ENCODE measurements around the gene CAMTA1. TPM values are rescaled to one million over a fixed set of nuclear protein-coding genes. Genes with fewer than 3 reads are reported as not detected.

Gene CAMTA1
- polyA plus RNA-seq, 3 donors: 82.3 to 84.7 (median 83.6) TPM

DNA sequence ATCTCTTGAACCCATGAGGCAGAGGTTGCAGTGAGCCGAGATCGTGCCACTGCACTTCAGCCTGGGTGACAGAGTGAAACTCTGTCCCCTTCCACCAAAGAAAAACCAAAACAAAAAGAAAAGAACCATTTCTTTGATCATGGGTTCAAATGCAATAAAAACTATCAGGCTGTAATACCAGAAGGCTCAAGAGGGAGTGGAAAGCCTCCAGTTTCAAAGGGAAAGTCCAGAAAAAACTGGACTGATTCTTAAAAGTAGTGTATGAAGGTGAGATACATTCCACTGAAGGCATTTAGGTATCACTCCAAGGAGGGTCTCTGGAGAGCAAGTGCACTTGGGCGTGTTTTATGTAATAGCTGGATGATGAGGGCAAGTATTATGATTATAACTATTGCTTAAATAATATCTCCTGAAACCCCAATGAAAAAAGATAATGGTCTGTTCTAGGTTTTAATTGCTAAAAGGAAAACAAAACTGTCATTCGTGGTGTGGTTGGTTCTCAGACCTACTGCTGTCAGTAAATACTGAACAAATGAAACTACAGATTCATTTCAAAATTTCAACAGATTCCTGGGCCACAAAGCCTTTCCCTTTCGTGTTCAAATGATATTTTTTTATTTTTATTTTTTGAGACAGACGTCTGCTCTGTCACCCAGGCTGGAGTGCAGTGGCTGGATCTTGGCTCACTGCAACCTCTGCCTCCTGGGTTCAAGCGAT, 6.0 kb upstream of the CAMTA1 start:
- no peak for DNase-seq (ENCODE audit: low read depth in 3 of 3, low spot score in 2 of 3)

DNA sequence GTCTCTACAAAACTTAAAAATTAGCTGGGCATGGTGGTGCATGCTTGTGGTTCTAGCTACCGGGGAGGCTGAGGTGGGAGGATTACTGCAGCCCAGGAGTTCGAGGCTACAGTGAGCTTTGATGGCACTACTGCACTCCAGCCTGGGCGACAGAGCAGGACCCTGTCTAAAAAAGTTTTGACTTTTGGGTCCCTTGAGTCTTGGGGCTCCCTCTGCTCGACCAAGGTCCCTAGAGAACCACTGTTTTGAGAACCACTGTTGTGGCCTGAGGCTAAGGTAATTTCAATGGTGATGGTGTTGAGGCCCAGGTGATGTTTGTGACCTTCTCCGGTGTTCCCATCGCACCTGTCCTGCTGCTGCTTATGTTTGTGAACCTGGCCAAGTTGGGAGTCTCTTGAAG, 3.1 kb upstream of the CAMTA1 start:
- no peak for DNase-seq (ENCODE audit: low read depth in 3 of 3, low spot score in 2 of 3)

GRCh38 chr1:6783221-6783620, 2.0 kb upstream of the CAMTA1 start:
- DNase-seq (ENCODE audit: low read depth in 3 of 3, low spot score in 2 of 3): no peak

GRCh38 chr1:6783936-6784559, 1.2 kb upstream of the CAMTA1 start:
- DNase-seq (ENCODE audit: low read depth in 3 of 3, low spot score in 2 of 3): no peak

- peak; percentile 99 to 100 (median 100) for DNase-seq (ENCODE audit: low read depth in 3 of 3, low spot score in 2 of 3)
Observed at GRCh38 chr1:6784560-6785317, 515 bp upstream of the CAMTA1 start.

DNA sequence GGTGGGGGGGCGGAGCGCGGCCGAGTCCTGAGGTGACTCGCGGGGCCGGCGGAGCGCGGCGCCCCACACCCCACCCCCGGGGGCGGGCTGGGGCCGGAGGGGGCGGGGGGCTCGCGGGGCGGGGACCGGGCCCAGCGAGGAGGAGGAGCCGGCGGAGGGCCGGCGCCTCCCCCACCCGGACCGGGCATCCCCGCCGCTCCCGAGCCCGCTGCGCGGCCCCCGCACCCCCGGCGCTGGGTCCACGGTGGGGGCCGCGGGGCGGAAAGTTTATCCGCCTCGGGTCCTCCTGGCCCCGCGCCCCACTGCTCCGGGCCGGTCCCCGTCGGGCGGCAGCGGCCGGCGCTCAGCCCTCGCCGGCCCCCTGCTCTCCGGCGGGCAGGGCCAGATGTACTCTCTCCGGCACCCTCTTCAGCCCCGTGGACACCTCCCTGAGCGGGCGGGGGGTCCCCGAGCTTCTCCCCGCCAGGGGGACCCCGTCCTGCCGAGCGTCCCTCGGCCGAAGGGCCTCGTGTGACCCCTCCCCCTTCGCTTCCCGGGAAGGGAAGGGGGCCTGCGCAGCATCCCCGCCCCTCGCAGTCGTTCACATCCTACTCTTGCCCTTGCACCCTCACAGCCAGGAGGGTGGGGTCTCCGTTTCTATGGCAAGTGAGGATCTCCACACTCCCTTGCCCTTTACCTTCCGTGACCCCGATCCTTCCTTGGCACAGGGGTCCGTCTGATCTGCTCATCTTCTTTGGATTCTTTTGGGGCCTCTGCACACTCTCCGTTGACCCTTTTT, 663 bp downstream of the CAMTA1 start:
- no peak for DNase-seq (ENCODE audit: low read depth in 3 of 3, low spot score in 2 of 3)

- no peak for DNase-seq (ENCODE audit: low read depth in 3 of 3, low spot score in 2 of 3)
Observed at GRCh38 chr1:6788946-6789345, 3.7 kb downstream of the CAMTA1 start.

GRCh38 chr1:6790146-6790545, 4.9 kb downstream of the CAMTA1 start:
- no peak for DNase-seq (ENCODE audit: low read depth in 3 of 3, low spot score in 2 of 3)

GRCh38 chr1:6794164-6794563, 8.9 kb downstream of the CAMTA1 start:
- no peak for DNase-seq (ENCODE audit: low read depth in 3 of 3, low spot score in 2 of 3)

- DNase-seq (ENCODE audit: low read depth in 3 of 3, low spot score in 2 of 3): no peak
Observed at GRCh38 chr1:6795203-6795602, 9.9 kb downstream of the CAMTA1 start.

DNA sequence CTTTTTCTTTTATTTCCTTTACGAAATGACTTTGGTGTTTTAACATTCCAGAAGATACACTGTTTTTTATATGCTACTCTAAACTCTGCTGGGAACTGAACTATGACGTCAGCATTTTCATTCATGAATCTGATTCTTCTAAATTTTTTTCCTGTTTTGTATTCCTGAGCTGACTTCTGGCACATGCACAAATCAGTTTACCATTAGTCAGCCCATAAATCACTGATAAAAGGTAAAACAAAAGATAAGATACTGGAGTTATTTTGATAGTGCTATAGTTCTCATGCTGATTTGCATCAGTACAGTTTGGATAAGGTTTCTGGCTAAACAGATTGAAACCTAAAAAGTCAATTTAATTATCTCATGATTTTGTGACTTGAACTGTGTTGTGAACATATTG, 10.4 kb downstream of the CAMTA1 start:
- no peak for DNase-seq (ENCODE audit: low read depth in 3 of 3, low spot score in 2 of 3)

DNA sequence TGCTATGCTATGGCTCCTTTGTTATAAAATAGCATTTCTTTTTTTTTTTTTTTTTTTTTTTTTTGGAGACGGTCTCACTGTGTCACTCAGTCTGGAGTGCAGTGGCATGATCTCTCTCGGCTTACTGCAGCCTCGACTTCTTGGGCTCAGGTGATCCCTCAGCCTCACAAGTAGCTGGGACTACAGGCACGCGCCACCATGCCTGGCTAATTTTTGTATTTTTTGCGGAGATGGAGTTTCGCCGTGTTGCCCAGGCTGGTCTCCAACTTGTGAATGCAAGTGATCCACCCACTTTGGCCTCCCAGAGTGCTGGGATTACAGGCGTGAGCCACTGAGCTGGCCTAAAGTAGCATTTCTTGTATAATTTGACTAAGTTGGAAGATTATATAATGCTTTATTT, 10.8 kb downstream of the CAMTA1 start:
- no peak for DNase-seq (ENCODE audit: low read depth in 3 of 3, low spot score in 2 of 3)

DNA sequence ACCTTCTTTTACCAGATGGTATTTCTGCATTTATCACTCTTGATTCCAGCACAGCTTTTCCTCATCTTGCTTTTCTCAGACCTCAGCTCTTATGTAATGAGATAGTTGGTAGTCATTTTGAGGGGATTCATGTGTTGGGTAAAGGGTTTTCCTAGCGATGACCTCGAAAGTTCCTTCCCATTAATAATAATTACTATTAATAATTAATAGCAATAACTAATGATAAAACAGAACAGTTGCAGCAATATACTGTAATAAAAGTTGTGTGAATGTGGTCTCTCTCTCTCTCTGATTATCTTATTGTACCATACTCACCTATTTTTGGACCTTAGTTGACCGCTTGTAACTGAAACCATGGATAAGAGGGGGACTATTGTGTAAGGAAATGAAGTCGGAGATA, 14.2 kb downstream of the CAMTA1 start:
- DNase-seq (ENCODE audit: low read depth in 3 of 3, low spot score in 2 of 3): no peak

DNA sequence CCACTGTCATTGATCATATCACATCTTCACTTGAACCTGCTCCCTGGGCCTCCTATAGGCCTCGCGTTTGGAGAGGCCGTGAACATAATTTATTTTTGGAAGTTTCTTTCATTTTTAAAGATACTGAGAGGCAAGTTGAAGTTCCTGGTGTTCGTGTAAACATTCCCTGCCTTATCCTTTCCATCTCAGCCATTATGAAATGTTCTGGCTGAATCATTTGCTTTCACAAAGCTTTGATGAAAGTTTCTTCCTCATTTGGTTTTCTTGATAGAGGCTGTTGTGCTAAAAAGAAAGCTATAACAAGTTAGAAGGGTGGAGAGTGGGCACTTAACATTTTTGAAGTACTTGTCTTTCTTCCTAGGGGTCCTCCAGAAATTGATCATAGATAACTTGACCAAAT, 15.5 kb downstream of the CAMTA1 start:
- DNase-seq (ENCODE audit: low read depth in 3 of 3, low spot score in 2 of 3): no peak

GRCh38 chr1:6801199-6801598, 15.9 kb downstream of the CAMTA1 start:
- DNase-seq (ENCODE audit: low read depth in 3 of 3, low spot score in 2 of 3): no peak

DNA sequence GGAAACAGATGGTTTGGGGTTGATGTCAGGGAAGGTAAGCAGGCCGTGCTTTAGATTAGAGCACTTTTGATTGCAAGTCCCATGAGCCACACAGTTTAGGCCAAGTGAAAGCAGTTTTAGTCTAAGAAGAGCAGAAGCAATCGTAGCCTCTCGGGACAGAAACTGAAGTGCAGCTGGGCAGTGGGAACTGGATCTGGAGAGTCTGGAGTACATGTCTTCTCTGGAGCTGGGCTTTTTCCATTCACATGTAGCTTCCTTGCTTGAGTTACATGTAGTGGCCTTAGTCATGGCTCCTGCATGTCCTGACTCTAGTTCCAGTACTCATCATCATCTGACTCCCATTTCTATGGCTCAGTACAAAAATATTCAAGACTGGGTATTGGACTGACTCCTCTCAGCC, 16.7 kb downstream of the CAMTA1 start:
- no peak for DNase-seq (ENCODE audit: low read depth in 3 of 3, low spot score in 2 of 3)

- DNase-seq (ENCODE audit: low read depth in 3 of 3, low spot score in 2 of 3): no peak
Observed at GRCh38 chr1:6802454-6802853, 17.2 kb downstream of the CAMTA1 start.

DNA sequence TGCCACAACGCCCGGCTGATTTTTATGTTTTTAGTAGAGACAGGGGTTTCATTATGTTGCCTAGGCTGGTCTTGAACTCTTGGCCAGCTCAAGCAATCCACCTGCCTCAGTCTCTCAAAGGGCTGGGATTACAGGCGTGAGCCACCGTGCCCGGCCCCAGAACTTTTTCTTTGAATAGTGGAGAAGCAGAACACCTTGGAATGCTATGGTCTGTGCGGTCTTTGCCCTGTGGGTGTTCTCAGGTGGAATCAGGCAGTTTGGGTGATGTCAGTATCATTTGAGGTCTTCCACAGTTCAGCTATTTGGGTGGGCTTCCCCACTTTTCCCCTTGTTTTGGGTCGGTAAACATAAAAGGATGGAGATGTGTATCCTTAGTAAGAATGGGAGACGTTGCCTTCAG, 17.6 kb downstream of the CAMTA1 start:
- no peak for DNase-seq (ENCODE audit: low read depth in 3 of 3, low spot score in 2 of 3)

DNA sequence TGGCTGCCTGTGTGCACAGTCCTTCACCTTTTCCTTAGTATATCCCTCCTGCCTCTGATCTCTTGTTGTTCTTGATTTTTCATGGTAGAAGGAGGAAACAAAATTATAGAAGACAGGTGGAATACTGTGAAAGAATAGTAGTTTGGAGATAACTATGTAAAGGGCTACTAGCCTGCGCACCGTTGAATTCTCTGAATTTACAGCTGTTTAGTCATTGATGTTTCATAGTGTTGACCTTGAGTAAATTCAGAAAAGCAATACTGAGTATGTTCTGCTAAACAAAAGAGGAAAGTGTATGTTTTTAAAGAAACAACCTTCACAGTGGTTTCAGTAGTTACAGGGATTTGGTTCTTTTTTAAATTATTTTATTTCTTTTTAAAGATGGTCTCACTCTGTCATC, 18.1 kb downstream of the CAMTA1 start:
- DNase-seq (ENCODE audit: low read depth in 3 of 3, low spot score in 2 of 3): no peak

GRCh38 chr1:6805004-6805416, 19.8 kb downstream of the CAMTA1 start:
- DNase-seq (ENCODE audit: low read depth in 3 of 3, low spot score in 2 of 3): no peak

- DNase-seq (ENCODE audit: low read depth in 3 of 3, low spot score in 2 of 3): no peak
Observed at GRCh38 chr1:6807782-6808181, 22.5 kb downstream of the CAMTA1 start.
